ENCODE data around the gene DYSF.
"Not testable (repeated sequence)": the region's sequence is repeated elsewhere in the genome, so short reads cannot be mapped to it uniquely, and the experiment has no call there.

The DYSF gene

DNA sequence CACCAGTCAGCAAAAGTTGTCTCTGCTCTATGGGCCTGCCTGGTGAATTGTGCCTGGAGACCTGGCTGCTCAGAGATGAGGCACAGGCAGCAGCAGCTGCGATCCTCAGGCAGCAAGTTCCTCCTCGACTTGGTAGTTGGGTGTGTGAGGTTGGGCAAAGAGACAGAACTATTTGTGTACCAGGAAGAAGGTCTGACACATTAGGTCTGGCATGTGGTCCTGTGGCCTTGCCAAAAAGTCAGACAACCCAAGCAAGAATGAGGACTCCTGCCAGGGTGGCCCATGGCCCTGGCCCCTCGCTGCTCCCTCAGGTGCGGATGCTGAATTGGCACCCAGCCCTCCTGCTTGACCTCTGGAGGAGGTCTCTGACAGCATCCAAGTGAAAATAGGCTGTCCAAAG is 192.7 kb downstream of the DYSF start:
- Histone ChIP-seq H3K27ac (ENCODE audit: low read length) (no peak overlapping the region), H3K4me3 (ENCODE audit: low read length in 2 of 2) (no peak overlapping the region), H3K9me3 (ENCODE audit: control insufficient read depth in 2 of 2, low read length in 2 of 2) (no peaks in the 10 kb centered on the region)

GRCh38 chr2:71647356-71647755 is 194.0 kb downstream of the DYSF start:
- H3K27ac ChIP-seq (ENCODE audit: low read length), result no peak overlapping the region
- peaks cover 6% of the 10 kb centered on the region for H3K4me1 ChIP-seq (ENCODE audit: control insufficient read depth, insufficient read depth, low read length)
- H3K27me3 ChIP-seq (ENCODE audit: control insufficient read depth in 1 of 2, insufficient read depth in 2 of 2, low read length in 2 of 2), result no peaks in the 10 kb centered on the region
- H3K9me3 ChIP-seq (ENCODE audit: control insufficient read depth in 2 of 2, low read length in 2 of 2), result no peaks in the 10 kb centered on the region
- H3K4me3 ChIP-seq (ENCODE audit: low read length in 2 of 2), result no peak overlapping the region
- H3K36me3 ChIP-seq (ENCODE audit: control insufficient read depth in 2 of 2, insufficient read depth in 2 of 2, low read length in 2 of 2), result peaks cover 5 to 6% of the 10 kb centered on the region in 2 donors
- no peak overlapping the region for H3K9ac ChIP-seq (ENCODE audit: low read length in 2 of 2)

More for the DNA sequence above, 192.7 kb downstream of the DYSF start:
- Histone ChIP-seq H3K36me3 (ENCODE audit: control insufficient read depth in 2 of 2, insufficient read depth in 2 of 2, low read length in 2 of 2) (peaks cover 5 to 6% of the 10 kb centered on the region in 2 donors), H3K9ac (ENCODE audit: low read length in 2 of 2) (no peak overlapping the region), H3K4me1 (ENCODE audit: control insufficient read depth, insufficient read depth, low read length) (peaks cover 6% of the 10 kb centered on the region), H3K27me3 (ENCODE audit: control insufficient read depth in 1 of 2, insufficient read depth in 2 of 2, low read length in 2 of 2) (no peaks in the 10 kb centered on the region)

DNA sequence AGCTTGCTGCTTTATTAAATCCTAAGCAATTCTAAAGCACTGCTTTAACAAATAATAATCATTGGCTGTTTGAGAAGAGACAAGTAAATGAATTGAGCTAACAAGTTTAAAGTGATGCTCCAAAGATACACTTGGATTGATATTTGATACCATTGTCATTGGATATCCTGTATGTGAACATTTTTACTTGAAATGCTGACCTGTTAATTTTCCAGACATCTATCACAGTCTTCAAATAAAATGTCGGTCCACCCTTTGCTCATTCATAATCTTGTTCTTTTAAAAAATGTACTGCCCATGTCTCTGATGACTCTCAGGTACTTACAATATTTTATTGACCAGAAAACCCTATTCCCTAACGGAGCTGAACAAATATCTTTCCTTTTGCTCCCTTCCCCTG is 202.1 kb downstream of the DYSF start:
- Histone ChIP-seq H3K9ac (ENCODE audit: low read length in 2 of 2) (no peak overlapping the region), H3K4me3 (ENCODE audit: low read length in 2 of 2) (no peak overlapping the region), H3K27ac (ENCODE audit: low read length) (no peak overlapping the region), H3K36me3 (ENCODE audit: control insufficient read depth in 2 of 2, insufficient read depth in 2 of 2, low read length in 2 of 2) (peaks cover 9 to 13% of the 10 kb centered on the region in 2 donors), H3K4me1 (ENCODE audit: control insufficient read depth, insufficient read depth, low read length) (no peaks in the 10 kb centered on the region), H3K9me3 (ENCODE audit: control insufficient read depth in 2 of 2, low read length in 2 of 2) (no peaks in the 10 kb centered on the region), H3K27me3 (ENCODE audit: control insufficient read depth in 1 of 2, insufficient read depth in 2 of 2, low read length in 2 of 2) (no peaks in the 10 kb centered on the region)

- H3K4me3 ChIP-seq (ENCODE audit: low read length in 2 of 2); H3K9ac ChIP-seq (ENCODE audit: low read length in 2 of 2); H3K27ac ChIP-seq (ENCODE audit: low read length); H3K27me3 ChIP-seq (ENCODE audit: control insufficient read depth in 1 of 2, insufficient read depth in 2 of 2, low read length in 2 of 2); H3K4me1 ChIP-seq (ENCODE audit: control insufficient read depth, insufficient read depth, low read length); H3K9me3 ChIP-seq (ENCODE audit: control insufficient read depth in 2 of 2, low read length in 2 of 2): not testable (repeated sequence)
- peaks cover 13 to 15% of the 10 kb centered on the region in 2 donors for H3K36me3 ChIP-seq (ENCODE audit: control insufficient read depth in 2 of 2, insufficient read depth in 2 of 2, low read length in 2 of 2)
These were observed 204.9 kb downstream of the DYSF start for GRCh38 chr2:71658256-71658655.

DNA sequence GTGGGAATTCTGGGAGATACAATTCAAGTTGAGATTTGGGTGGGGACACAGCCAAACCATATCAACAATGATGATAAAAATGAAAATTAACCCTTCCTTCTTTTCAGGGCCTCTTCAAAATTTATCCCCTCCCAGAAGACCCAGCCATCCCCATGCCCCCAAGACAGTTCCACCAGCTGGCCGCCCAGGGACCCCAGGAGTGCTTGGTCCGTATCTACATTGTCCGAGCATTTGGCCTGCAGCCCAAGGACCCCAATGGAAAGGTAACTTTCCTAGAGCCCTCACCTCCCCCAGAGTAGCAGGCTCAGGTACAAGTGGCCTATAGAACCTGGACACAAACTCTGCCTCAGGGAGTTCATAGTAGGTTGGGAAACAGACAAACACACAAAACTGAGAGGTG is 205.4 kb downstream of the DYSF start:
- H3K9me3 ChIP-seq (ENCODE audit: control insufficient read depth in 2 of 2, low read length in 2 of 2), result no peaks in the 10 kb centered on the region
- H3K27me3 ChIP-seq (ENCODE audit: control insufficient read depth in 1 of 2, insufficient read depth in 2 of 2, low read length in 2 of 2), result no peaks in the 10 kb centered on the region
- H3K36me3 ChIP-seq (ENCODE audit: control insufficient read depth in 2 of 2, insufficient read depth in 2 of 2, low read length in 2 of 2), result peaks cover 13 to 15% of the 10 kb centered on the region in 2 donors
- no peak overlapping the region for H3K4me3 ChIP-seq (ENCODE audit: low read length in 2 of 2)
- no peak overlapping the region for H3K9ac ChIP-seq (ENCODE audit: low read length in 2 of 2)
- no peaks in the 10 kb centered on the region for H3K4me1 ChIP-seq (ENCODE audit: control insufficient read depth, insufficient read depth, low read length)
- no peak overlapping the region for H3K27ac ChIP-seq (ENCODE audit: low read length)

DNA sequence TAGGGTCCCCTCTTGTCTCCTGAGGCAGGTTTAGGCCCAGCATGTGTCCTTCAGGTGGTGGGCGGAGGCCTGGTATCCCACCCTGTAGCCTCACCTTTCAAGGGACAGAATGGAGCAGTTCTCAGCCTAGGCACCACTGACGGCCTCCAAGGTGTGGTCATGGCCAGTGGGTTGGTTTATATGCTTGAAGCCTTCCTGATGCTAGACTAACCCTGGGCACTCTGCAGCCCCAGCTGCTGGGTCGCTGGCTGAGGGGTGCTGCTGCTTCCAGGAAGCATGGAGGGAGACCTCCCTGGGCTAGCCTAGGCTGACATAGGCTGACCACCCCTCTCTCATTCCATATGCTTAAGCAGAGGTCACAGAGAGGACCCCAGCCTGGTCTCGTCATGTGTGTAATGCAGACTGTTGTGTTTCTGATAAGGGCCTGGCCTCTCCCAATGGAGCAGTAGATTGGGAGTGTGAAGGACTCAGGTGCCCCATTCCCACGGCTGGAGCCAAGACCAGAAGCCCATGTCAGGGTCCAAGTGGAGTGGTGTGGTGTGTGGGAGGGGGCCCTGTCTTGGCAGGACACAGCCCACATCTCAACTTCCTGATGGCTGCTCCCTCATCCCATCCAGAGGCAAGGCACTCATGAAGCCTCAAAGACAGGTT is 206.6 kb downstream of the DYSF start:
- no peaks in the 10 kb centered on the region for H3K27me3 ChIP-seq (ENCODE audit: control insufficient read depth in 1 of 2, insufficient read depth in 2 of 2, low read length in 2 of 2)
- no peaks in the 10 kb centered on the region for H3K9me3 ChIP-seq (ENCODE audit: control insufficient read depth in 2 of 2, low read length in 2 of 2)
- H3K9ac ChIP-seq (ENCODE audit: low read length in 2 of 2), result no peak overlapping the region
- H3K27ac ChIP-seq (ENCODE audit: low read length), result no peak overlapping the region
- no peaks in the 10 kb centered on the region for H3K4me1 ChIP-seq (ENCODE audit: control insufficient read depth, insufficient read depth, low read length)
- H3K36me3 ChIP-seq (ENCODE audit: control insufficient read depth in 2 of 2, insufficient read depth in 2 of 2, low read length in 2 of 2), result peaks cover 19 to 22% of the 10 kb centered on the region in 2 donors
- H3K4me3 ChIP-seq (ENCODE audit: low read length in 2 of 2), result no peak overlapping the region

GRCh38 chr2:71661782-71662181 is 208.4 kb downstream of the DYSF start:
- no peaks in the 10 kb centered on the region for H3K9me3 ChIP-seq (ENCODE audit: control insufficient read depth in 2 of 2, low read length in 2 of 2)
- H3K36me3 ChIP-seq (ENCODE audit: control insufficient read depth in 2 of 2, insufficient read depth in 2 of 2, low read length in 2 of 2), result peaks cover 24 to 31% of the 10 kb centered on the region in 2 donors
- no peak overlapping the region for H3K9ac ChIP-seq (ENCODE audit: low read length in 2 of 2)
- H3K4me1 ChIP-seq (ENCODE audit: control insufficient read depth, insufficient read depth, low read length), result no peaks in the 10 kb centered on the region
- no peak overlapping the region for H3K27ac ChIP-seq (ENCODE audit: low read length)
- no peaks in the 10 kb centered on the region for H3K27me3 ChIP-seq (ENCODE audit: control insufficient read depth in 1 of 2, insufficient read depth in 2 of 2, low read length in 2 of 2)
- no peak overlapping the region for H3K4me3 ChIP-seq (ENCODE audit: low read length in 2 of 2)

DNA sequence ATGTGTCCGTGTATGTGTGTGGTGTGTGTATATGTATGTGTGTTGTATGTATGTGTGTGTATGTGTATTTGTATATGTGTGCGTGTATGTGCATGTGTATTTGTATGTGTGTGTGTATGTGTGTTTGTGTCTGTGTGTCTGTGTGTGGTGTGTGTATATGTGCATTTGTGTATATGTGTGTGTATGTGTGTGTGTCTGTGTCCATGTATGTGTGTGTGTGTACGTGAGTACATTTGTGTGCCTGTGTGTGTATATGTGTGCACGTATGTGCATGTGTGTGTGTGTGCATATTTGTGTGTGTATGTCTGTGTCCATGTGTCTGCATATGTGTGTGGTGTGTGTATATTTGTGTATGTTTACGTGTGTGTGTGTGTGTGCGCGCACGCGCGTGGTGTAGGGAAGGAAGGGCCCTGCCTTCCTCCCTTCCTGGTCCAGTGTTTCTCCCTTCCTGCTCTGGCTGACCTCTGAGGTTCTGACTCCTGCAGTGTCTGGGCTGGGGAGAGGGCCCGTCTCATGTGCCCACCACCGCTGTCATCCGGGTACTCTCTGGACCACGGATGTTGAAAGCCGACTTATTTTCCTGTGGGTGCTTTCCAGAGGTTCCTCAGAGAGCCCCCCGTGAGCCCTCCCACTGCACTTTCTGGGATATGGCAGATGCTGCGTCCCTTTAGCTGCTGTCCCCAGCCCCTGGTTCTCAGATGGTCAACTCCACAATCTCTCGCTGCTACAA is 209.5 kb downstream of the DYSF start:
- Histone ChIP-seq H3K4me1 (ENCODE audit: control insufficient read depth, insufficient read depth, low read length) (no peaks in the 10 kb centered on the region), H3K9me3 (ENCODE audit: control insufficient read depth in 2 of 2, low read length in 2 of 2) (no peaks in the 10 kb centered on the region), H3K4me3 (ENCODE audit: low read length in 2 of 2) (no peak overlapping the region), H3K27me3 (ENCODE audit: control insufficient read depth in 1 of 2, insufficient read depth in 2 of 2, low read length in 2 of 2) (no peaks in the 10 kb centered on the region), H3K9ac (ENCODE audit: low read length in 2 of 2) (no peak overlapping the region), H3K36me3 (ENCODE audit: control insufficient read depth in 2 of 2, insufficient read depth in 2 of 2, low read length in 2 of 2) (peaks cover 24 to 37% of the 10 kb centered on the region in 2 donors), H3K27ac (ENCODE audit: low read length) (no peak overlapping the region)

DNA sequence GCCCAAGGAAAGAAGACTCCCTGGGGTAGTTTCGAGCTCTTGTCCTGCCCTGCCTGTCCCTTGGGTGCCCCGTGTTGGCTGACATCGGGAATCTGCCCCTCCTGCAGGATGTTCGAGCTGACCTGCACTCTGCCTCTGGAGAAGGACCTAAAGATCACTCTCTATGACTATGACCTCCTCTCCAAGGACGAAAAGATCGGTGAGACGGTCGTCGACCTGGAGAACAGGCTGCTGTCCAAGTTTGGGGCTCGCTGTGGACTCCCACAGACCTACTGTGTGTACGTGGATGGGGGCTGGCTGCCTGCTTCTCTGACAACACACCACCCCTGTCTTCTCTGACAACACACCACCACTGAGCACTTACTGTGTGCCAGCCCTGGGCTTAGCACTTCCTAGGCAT is 210.8 kb downstream of the DYSF start:
- Histone ChIP-seq H3K27ac (ENCODE audit: low read length) (no peak overlapping the region), H3K4me3 (ENCODE audit: low read length in 2 of 2) (no peak overlapping the region), H3K36me3 (ENCODE audit: control insufficient read depth in 2 of 2, insufficient read depth in 2 of 2, low read length in 2 of 2) (peaks cover 27 to 41% of the 10 kb centered on the region in 2 donors), H3K4me1 (ENCODE audit: control insufficient read depth, insufficient read depth, low read length) (no peaks in the 10 kb centered on the region), H3K9ac (ENCODE audit: low read length in 2 of 2) (no peak overlapping the region), H3K27me3 (ENCODE audit: control insufficient read depth in 1 of 2, insufficient read depth in 2 of 2, low read length in 2 of 2) (no peaks in the 10 kb centered on the region), H3K9me3 (ENCODE audit: control insufficient read depth in 2 of 2, low read length in 2 of 2) (no peaks in the 10 kb centered on the region)

DNA sequence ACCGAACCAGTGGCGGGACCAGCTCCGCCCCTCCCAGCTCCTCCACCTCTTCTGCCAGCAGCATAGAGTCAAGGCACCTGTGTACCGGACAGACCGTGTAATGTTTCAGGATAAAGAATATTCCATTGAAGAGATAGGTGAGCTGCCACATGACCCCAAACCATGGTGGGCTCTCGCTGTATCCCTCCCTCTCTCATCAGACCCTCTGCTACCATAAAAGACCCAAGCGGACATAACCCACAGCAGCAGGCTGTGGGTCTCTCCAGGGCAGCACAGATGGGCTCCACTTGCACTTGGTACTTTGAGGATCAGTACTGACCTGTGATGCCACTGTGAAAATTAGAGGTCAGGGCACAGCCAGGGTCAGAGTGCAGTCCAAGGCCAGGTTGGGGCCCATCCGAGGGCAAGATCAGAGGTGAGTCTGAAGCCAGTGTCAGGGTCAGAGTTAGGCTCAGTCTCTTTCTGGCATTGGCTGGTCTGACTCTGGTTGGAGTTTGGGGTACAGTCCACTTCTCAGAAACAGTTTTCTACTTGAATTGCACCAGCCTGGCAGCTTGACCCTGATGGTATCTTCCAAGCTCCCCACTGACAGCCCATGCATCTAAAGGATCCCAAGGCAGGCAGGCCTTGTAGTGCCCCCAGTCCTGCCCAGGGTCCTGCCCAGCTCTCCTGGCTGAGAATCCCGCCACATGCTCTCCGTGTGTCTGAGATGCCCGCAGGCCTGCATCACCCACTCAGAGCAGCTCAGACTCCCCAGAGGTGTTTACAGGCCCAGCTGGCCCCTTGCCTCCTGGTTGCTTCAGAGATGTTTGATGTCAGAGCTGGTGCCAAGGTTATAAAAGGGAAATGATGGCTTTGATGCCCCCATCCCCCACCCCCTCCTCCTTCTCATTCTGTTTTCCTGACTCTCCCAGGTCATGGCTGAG is 212.1 kb downstream of the DYSF start:
- no peaks in the 10 kb centered on the region for H3K27me3 ChIP-seq (ENCODE audit: control insufficient read depth in 1 of 2, insufficient read depth in 2 of 2, low read length in 2 of 2)
- no peak overlapping the region for H3K9ac ChIP-seq (ENCODE audit: low read length in 2 of 2)
- no peaks in the 10 kb centered on the region for H3K4me1 ChIP-seq (ENCODE audit: control insufficient read depth, insufficient read depth, low read length)
- H3K9me3 ChIP-seq (ENCODE audit: control insufficient read depth in 2 of 2, low read length in 2 of 2), result no peaks in the 10 kb centered on the region
- peaks cover 30 to 40% of the 10 kb centered on the region in 2 donors for H3K36me3 ChIP-seq (ENCODE audit: control insufficient read depth in 2 of 2, insufficient read depth in 2 of 2, low read length in 2 of 2)
- no peak overlapping the region for H3K27ac ChIP-seq (ENCODE audit: low read length)
- H3K4me3 ChIP-seq (ENCODE audit: low read length in 2 of 2), result no peak overlapping the region
